Measurements from ENCODE around the gene HS3ST1.

Gene HS3ST1

GRCh38 chr4:11430536-11430935, 1.8 kb upstream of the HS3ST1 start:
- no peak for DNase-seq

GRCh38 chr4:11429699-11430045, 978 bp upstream of the HS3ST1 start:
- no peak for DNase-seq

DNA sequence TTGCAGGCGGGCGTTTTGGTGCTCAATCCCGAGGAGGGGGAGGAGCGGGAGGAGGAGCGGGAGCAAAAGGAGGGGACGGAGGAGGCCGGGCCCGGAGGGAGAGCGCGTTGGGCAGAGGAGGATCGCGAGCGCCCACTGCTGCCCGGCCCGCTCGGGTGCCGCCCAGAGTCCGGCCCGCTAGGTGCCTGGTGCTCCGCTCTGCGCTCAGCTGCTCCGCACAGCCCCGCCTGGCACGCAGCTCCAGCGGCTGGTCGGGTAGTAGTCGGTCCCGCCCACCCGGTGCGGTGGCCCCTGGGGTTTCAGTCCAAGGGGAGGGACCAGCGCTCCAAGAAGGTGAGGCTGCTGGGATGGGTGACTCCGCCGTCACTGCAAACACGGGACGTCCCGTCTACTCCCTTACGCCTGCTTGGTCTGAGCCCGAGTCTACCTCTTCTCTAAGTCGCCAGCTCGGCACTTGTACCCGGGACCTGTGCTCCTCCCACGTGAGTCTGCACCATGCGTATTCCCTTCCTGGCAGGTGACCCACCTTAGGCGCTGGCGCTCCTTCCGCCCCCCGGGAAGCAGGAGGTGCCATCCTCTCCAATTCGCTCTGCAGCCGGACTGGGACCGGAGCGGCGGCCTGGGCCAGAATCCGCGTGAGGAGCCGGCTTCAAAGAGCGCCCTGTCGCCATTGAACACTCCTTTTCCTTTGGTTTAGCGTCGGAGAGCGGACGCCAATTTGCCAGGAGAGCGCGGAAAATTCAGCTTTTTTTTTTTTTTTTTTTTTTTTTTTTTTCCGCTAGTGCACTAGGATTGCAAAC, 405 bp upstream of the HS3ST1 start:
- DNase-seq = no peak

DNA sequence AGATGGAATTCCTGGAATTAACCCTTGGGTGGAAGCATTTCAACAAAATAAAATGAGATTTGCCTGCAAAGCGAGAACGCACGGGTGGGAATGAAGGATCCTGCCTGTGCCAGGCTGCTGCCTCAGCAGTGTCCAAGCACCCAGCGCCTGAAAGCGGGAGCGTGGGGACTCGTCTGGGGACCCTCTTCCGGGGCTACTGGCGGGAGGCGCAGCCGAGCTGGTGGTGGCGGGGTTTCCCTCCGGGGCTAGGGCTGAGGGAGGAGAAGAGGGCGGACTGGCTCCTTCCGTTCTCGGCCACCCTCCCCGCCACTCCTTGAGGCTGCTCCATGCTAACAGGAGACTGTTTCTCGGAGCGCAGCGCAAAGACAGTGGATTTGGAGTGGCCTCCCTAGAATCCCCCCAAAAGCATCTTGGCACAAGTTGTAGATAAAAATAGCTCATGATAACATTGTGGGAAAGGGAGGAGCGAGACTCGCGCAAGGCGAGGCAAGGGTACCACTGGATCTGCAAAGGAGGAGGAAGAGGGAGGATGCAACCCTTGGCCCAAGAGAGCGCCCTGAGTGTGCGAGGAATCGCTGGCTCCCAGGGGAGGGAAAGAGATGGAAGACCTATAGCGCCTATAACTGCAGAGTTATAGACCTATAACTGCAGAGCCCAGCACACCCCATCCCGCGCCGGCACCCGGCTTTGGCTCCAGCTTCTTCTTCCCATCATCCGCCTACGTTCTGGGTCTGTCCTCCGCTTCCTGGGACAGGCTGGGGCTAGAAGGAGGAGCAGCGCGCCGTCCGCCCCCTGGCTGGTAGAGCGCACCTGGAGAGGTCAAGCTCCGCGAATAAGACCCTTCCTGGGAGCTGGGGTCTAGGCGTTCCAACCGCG, 1.3 kb downstream of the HS3ST1 start:
- no peak for DNase-seq

- no peak for DNase-seq
These were observed 2.0 kb downstream of the HS3ST1 start for GRCh38 chr4:11426731-11427120.

DNA sequence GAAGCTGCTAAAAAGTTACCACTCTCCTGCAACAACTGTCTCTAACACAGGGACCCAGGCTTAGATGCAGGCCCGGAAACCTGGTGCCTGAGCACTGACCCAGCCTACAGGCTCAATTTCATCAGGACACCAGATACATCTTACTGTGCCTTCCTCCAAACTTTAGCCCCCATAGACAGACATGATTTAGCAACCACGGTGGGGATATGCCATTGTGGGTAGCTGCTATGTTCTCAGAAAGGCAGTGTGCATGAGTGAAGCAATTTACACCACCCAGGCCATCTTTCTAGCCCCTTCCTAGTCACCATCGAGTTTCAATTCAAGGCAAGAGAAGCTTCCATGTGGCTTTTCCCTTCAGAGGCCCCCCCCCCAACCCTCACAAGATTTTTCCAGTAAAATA, 2.7 kb downstream of the HS3ST1 start:
- no peak for DNase-seq

GRCh38 chr4:11424856-11425255, 3.8 kb downstream of the HS3ST1 start:
- DNase-seq = no peak

- no peak for DNase-seq
These were observed 4.7 kb downstream of the HS3ST1 start for GRCh38 chr4:11424000-11424399.

- no peak for DNase-seq
These were observed 5.2 kb downstream of the HS3ST1 start for GRCh38 chr4:11423465-11423864.

DNA sequence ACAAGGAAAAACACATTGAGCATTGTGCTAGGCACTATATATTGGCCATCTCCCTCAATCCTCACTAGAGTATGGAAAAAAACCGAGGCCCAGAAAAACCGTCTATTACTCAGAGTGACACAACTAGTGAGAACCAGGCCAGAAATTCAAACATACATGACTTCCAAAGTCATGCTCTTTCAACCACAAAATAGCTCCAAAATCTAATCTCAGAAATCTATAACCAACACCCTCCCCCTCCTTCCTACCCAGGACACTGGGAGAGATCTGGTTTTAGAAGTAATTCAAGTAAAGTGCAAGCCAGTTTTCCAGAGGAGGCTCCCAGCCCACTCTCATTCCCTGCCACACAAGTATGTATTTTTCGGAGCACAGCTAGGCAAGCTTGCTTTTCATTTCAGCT, 7.6 kb downstream of the HS3ST1 start:
- DNase-seq = no peak

DNA sequence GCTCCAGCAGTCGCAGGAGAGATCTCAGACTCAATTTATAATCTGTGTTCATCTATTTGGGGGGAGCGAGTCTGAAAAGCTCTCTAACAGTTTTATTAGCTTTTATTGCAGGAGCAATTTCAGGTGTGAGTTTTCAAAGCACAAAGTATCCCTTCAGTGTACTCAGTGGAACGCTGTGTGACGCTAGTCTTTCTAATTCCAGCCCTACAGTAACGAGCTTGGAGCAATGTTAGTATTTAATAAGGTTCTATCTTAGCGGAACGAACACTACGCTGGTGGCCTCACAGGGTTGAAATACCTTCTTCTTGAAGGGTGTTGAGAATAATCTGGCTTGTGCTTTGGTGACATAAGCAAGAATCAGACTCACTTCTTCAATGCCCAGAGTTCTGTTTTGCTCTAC, 8.4 kb downstream of the HS3ST1 start:
- no peak for DNase-seq

DNA sequence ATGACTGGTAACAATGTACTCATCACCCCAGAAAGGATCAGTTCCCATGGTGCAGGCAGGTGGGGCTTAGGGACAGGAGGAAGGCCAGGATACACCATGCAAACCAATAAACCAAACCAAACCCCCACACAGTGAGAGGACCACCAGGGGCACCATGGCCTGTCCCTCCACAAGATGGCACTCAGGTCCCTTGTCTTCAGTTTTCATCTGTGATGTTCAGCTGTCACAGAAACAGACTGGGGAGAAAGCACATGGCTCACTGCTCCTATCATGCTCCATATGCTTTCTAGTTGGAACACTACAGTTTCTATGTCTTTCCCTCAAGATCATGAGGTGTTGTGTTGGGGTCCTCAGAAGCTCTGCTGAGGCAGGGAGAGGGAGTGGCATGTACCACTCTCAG, 10.1 kb downstream of the HS3ST1 start:
- no peak for DNase-seq

DNA sequence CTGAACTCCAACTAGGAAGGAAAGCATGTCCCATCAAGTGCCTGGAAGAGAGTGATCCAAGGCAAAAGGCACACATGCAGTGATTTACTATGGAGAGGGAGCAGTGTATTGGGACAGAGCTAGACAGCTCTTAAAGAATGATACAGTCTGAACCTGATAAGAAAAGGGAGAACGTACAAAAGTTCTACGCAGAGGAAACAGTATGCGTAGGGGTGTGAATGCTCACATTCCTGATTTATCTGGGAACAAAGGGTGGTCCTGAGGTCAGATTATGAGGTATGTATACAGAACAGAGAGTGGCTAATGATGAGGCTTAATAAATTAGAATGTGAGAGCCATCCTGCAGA, 12.0 kb downstream of the HS3ST1 start:
- no peak for DNase-seq

- DNase-seq = no peak
These were observed 12.5 kb downstream of the HS3ST1 start for GRCh38 chr4:11416071-11416766.

- no peak for DNase-seq
These were observed 13.2 kb downstream of the HS3ST1 start for GRCh38 chr4:11415409-11416070.

DNA sequence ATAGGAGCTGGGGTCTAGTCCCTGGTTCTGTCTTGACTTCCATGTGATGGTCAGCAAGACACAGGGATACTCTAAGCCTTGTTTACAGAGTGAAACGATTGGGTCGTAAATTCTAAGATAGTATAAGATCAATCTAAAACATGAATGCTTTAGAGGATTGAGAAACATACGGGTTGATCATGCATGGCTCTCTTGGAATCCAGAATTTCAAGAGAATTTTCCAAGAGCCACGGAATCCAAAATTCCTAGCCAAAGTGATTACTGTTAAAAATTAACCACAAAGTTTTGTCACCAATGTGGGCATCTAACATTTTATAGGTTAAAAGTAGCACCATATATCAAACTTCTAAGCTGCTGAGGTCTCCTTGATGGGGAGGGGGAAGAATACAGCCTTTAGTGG, 16.5 kb downstream of the HS3ST1 start:
- no peak for DNase-seq

- no peak for DNase-seq
These were observed 19.1 kb downstream of the HS3ST1 start for GRCh38 chr4:11409632-11410031.

DNA sequence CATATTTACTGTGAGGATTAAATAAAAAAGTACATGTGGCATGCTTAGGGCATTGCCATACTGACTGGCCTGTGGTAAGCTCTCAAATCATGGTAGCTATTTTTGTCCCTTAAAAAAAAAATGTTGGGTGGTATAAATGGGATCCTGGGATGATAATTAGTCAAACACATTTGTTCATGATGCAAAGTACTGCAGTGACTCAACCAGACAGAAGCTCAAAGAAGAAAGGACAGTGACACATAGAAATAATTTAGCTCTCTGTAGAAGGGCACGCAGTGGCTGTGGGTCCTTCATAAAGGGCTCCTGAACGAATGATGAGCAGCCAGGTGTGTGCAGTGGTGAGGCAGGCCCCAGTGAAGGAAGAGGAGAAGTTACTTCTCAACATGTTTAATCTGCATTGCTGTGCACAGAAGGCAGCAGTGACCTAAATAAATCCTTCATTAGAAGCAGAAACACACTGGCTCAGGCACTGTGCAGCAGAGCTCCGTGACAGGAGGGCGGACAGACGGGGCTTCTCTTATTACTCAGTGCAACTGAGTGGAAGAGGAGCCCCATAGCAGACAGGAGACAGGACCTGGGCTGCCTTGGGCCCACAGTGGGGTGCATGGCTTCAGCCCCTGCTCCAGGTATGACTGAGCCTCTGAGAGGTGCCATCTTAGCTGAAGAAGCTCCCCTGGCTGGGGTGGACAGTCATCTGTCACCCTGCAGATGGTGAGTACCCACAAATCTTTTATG, 20.3 kb downstream of the HS3ST1 start:
- no peak for DNase-seq

DNA sequence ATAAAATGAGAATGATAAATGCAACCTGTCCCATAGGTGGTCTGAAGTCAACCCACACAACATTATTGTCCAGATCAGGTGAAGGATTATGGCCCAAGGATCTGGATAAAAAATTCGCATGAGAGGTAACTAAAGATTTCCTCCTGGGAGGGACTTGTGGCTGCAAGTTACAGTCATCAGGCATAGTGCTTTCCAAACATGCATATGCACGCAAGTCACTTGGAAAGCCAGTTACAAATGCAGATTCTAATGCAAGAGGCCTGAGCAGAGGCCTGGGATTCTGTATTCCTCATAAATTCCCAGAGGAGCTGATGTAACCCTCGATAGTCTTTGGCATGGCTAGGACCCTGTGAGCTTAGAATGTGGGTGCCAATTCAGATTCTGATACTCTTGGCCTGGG, 21.1 kb downstream of the HS3ST1 start:
- no peak for DNase-seq

DNA sequence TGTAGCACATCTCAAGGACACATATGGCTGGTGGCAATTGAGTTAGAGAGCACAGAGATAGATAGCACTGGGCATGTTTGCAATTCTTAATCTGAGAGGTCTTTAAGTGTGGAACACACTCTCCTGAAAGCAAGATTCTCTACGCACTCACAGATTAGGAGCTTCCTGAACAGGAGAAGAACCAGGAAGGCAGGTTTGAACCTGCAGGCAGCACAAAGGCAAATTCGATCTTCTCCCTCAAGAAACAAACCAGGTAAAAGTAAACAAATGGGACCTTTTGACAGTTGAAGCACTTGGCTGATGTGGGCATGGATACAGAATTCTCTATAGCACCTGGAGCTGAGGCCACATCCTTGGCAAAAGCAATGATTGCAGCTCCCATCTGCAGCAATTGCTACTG, 24.3 kb downstream of the HS3ST1 start:
- no peak for DNase-seq

DNA sequence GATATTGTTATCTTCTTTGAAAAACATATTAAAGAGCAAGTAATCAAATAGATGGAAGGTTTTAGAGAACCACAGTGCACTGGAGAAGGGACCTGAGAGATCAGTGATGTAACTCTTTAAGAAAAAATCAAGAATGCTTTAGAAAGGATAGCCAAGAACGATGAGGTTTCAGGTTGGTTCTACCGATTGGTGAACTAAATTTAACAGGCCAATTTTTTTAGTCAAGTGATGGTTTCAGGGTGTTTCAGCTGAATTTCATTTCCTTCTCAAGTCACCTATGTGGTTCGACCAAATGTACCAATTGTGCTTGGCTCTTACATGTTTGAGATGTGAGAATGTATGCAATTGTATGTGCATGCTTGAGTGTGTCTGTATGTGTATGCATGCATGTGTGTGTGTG, 26.5 kb downstream of the HS3ST1 start:
- no peak for DNase-seq

GRCh38 chr4:11399461-11399971, 29.2 kb downstream of the HS3ST1 start:
- DNase-seq = no peak
